C1 segment of cervical spinal cord (tissue), 14 donors: Measurements from ENCODE around the gene CD46.
A peak's percentile ranks its signal among the peaks of the same experiment; 100 is the strongest.
"Not testable (repeated sequence)": the region's sequence is repeated elsewhere in the genome, so short reads cannot be mapped to it uniquely, and the experiment has no call there.

Experiments used
- DNase-seq, 14 donors: peaks; one replicate each; lab custom pipeline; 2025; lab: John Stamatoyannopoulos, UW

CD46 gene

GRCh38 chr1:207751790-207752455 is at the start of gene CD46:
Gene CD46, plus strand, starts transcription at chr1:207752054. Its CDS starts 159 bp downstream, at chr1:207752213.
- peak; percentile 32 to 94 (median 85) for DNase-seq

- DNase-seq = no peak
Observed at GRCh38 chr1:207702317-207702716, 49.5 kb upstream of the CD46 start.

GRCh38 chr1:207703712-207704111 is 48.1 kb upstream of the CD46 start:
- no peak for DNase-seq

- not testable (repeated sequence) for DNase-seq
Observed at GRCh38 chr1:207708004-207708403, 43.9 kb upstream of the CD46 start.

GRCh38 chr1:207711285-207711684 is 40.6 kb upstream of the CD46 start:
- DNase-seq = no peak

- not testable (repeated sequence) for DNase-seq
Observed at GRCh38 chr1:207712701-207713100, 39.2 kb upstream of the CD46 start.

GRCh38 chr1:207713529-207713928 is 38.3 kb upstream of the CD46 start:
- no peak for DNase-seq

- no peak for DNase-seq
Observed at GRCh38 chr1:207719234-207719633, 32.6 kb upstream of the CD46 start.

GRCh38 chr1:207728200-207728858 is 23.5 kb upstream of the CD46 start:
- not testable (repeated sequence) for DNase-seq

- DNase-seq = not testable (repeated sequence)
Observed at GRCh38 chr1:207737503-207738157, 14.2 kb upstream of the CD46 start.

GRCh38 chr1:207738158-207738659 is 13.6 kb upstream of the CD46 start:
- DNase-seq = not testable (repeated sequence)

GRCh38 chr1:207740207-207740606 is 11.6 kb upstream of the CD46 start:
- DNase-seq = no peak

GRCh38 chr1:207742850-207743555 is 8.9 kb upstream of the CD46 start:
- DNase-seq = no peak

- DNase-seq = no peak
Observed at GRCh38 chr1:207744000-207744534, 7.8 kb upstream of the CD46 start.

GRCh38 chr1:207745285-207745684 is 6.6 kb upstream of the CD46 start:
- DNase-seq = no peak

- no peak for DNase-seq
Observed at GRCh38 chr1:207745839-207746767, 5.8 kb upstream of the CD46 start.

- no peak for DNase-seq
Observed at GRCh38 chr1:207747627-207748492, 4.0 kb upstream of the CD46 start.

- no peak for DNase-seq
Observed at GRCh38 chr1:207748737-207749528, 2.9 kb upstream of the CD46 start.
